GM18951 (cell line): ENCODE results near the gene PABPN1L.

Source experiments
- POLR2A ChIP-seq: IDR thresholded peaks from 4 replicates; pipeline ENCODE4 v1.6.1; 2011; ENCODE audit warnings: mild to moderate bottlenecking; ENCODE audit not compliant: insufficient read length, insufficient read depth; ENCODE audit errors: extremely low read depth
- in situ Hi-C: fragments of 300-500 bp; cut with MboI; formaldehyde crosslinking; loops from one replicate; pipeline ENCODE4 v1.12.0; 2022; ENCODE audit warnings: low sequenced_read_pairs, mixed read lengths, inconsistent platforms; ENCODE audit not compliant: unreplicated experiment

Gene PABPN1L

DNA sequence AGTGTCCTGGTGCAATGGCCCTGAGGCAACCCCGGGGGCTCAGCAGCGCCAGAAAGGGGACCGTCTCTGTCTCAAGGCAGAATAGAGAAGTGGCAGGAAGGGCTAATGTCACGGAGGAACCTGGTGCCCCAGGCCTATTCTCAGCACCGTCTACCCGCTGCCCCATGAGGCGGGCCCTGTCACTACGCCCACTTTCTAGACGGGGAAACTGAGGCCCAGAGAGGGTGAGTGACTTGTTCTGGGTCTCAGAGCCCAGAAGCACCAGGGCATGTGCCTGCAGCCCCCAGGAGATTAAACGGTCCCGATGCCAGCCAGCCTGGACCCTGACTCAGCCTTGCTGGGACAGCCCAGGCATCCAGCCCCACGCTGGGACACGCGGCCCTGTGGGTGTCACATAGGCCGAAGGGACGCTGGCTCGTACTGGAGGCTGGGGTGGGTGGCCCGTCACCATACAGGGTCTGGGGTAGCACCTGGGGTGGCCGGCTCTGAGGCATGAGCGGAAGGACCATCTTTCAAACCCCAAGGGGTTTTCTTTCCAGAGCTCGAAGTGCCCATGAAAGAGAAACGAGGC lies 40.2 kb upstream of the PABPN1L start:
- TF ChIP-seq POLR2A = no peak
- in situ Hi-C loops = no loop called here

DNA sequence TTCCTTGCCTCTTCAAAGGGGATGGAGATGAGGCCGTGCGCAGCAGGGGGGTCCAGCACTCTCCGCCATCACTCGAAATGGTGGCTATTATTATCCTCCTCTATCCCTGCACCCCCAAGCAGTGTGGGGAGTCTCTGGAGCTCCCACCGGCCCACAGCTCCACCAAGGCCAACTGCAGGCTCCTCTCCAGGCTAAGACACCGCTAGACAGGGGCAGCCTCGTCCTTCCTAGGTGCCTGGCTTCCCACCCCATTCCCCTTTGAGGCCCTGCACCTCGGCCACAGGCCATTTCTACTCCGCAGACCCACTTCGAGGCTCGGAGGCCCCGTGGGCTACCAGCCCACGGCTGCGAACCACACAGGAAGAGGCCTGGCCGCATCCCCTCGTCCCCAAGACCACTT lies 39.6 kb upstream of the PABPN1L start:
- TF ChIP-seq POLR2A = no peak
- in situ Hi-C loops = no loop called here

DNA sequence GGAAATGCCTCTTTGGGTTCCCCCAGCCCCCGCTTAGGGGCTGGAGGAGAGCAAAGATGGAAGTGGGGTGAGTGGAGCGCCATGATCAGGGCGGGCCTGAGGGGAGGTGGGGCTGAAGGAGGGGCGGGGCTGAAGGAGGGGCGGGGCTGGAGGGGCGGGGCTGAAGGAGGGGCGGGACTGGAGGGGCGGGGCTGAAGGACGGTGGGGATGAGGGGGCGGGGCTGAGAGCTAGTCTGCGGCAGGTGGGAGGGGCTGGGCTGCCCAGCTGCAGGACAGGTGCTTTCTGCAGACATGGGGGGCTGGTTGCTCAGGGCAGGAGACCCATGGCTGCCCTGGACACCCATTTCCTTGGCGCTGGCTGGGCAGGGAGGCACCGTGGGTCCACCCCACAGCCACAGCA lies 39.1 kb upstream of the PABPN1L start:
- in situ Hi-C loops = no loop called here
- no peak for TF ChIP-seq POLR2A

DNA sequence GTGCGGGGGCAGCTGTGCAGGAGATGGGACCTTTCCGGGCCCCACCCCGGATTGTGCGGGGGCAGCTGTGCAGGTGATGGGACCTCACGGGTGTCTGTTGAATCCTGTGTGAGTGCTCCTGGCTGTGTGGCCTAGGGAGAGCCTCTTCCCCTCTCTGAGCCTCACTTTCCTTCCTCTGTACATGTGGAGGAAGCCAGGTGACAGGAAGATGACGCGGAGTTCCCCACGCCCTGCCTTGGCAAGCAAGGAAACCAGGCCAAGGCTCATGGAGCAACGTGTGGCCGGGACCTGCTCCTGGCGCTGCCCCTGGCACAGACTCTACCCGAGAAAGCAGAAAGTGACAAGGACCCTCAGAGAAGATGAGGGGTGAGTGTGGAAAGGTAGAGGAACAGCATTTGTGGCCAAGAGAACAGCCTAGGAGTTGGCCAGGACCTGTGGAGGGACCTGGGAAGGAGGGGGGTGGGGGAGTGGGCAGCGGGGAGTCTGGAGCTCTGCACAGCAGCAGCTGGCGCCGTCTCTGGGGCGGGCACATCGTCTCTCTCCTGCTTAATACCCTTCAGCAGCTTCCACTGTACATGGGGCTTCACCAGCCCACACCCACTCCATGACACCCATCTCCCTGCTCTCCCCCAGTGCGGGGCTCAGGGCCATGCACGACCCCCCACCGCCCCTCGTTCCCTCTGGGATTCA lies 38.4 kb upstream of the PABPN1L start:
- in situ Hi-C loops = no loop called here
- no peak for TF ChIP-seq POLR2A

DNA sequence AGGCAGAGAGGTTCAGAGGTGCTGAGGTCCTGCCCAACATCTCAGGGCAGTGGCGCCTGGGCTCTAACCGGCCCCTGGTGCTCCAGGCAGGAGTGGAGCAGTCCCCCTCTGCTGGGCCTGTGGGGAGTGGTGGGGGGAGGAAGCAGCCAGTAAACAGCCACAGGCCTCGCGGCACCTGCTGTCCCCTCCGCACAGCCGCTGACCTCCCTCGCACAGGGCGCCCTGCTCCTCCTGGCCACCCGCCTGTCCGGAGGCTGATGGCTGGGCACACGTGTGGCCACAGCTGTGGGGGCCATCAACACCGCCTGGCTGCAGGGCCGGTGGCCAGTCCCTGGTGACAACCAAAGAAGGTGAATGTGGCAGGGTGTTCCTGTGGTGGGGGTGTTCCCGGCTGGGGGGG lies 36.8 kb upstream of the PABPN1L start:
- no peak for TF ChIP-seq POLR2A
- in situ Hi-C loops = no loop called here

DNA sequence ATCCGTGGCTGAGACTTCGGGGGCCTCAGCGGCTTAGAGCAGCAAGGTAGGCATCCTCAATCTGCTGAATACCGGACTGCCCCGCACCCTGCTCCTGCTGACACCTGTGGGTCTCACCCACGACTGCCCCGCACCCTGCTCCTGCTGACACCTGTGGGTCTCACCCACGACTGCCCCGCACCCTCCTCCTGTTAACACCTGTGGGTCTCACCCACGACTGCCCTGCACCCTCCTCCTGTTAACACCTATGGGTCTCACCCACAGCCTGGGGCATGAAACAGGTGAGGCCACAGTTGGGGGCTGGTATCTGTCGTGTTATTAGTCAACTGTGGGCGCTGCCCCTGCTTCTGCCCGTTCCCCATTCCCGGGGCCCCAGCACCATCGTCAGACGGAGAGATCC lies 36.3 kb upstream of the PABPN1L start:
- no peak for TF ChIP-seq POLR2A
- in situ Hi-C loops = no loop called here

DNA sequence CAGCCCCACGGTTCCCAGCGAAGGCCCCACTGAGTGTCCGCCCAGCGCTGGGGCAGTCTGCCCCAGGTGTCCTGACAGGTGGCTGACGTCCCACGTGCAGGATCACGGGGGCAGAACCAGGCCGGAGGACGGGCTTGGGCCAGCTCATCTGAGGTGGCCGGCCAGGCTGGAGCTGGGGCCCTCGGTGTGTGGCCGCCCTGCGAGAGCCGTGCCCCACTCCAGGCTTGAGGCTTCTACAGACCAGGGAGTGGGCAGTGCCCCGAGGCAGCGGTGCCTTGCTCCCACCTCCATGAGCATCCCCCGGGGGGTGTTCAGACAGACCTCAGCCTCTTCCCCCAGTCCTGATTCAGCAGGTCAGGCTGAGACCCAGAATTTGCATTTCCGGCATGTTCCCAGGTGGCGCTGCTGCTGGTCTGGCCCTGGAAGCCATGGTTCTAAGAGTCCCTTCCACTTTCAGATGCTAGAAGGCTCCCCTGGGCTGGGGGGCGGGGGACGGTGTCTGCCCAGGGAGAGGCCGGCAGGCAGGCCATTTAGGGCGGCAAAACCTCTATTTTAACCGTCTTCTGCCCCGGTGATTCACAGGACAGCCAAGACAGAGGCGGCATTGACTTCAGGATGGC lies 35.4 kb upstream of the PABPN1L start:
- no peak for TF ChIP-seq POLR2A
- in situ Hi-C loops = no loop called here

DNA sequence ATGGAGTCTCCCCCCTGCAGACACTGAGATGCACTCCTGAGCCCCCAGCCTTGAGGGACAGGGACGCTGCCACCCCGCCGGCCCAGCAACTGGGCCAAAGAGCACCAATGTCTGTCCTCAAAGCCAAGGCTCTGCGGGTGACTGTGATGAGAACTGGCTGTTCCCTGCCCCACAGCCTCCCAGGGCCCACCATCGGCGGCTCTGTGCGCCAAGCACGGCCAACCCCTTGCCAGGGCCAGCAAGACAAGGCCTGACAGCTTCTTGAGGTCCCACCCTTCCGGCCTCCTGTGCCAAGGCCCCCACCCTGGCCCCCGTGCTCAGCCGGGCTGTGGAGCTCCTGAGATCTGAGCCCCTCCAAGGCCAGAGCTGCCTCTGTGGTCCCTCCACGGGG lies 34.2 kb upstream of the PABPN1L start:
- TF ChIP-seq POLR2A = no peak
- in situ Hi-C loops = no loop called here

DNA sequence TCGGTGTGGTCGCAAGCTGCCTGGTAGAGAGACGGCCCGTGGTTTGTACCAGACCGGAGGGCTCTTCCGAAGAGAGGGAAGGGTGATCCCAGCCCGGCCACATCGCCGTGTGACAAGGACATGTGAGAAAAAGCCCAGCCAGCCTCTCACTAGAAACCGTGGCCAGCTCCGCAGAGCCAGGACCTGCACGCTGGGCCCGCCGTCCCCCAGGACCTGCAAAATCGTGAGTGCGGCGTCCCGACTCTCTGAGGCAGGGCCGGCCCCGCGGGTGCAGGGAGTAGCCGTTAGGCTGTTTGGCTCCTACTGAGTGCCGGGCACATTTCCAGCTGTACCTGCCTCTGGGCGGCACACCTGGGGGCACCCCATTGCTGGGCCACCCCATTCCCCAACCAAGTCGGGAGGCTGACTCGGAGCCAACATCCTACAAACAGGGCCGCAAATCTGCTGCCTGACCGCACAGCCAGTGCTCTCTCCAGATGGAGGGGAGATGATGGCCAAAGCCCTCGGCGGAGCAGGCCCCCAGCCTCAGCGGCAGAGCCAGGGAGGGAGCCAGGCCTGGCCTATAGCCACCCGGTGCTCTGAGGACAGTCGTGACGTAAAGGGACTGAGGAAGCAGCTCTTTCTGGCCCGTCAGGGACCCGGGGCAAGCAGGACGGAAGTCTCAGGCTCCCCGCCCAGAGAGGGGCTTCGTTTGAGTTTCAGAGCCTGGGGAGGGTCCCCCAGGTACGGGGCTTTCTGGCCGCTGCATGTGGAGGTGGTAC lies 33.6 kb upstream of the PABPN1L start:
- in situ Hi-C loops = no loop called here
- no peak for TF ChIP-seq POLR2A

DNA sequence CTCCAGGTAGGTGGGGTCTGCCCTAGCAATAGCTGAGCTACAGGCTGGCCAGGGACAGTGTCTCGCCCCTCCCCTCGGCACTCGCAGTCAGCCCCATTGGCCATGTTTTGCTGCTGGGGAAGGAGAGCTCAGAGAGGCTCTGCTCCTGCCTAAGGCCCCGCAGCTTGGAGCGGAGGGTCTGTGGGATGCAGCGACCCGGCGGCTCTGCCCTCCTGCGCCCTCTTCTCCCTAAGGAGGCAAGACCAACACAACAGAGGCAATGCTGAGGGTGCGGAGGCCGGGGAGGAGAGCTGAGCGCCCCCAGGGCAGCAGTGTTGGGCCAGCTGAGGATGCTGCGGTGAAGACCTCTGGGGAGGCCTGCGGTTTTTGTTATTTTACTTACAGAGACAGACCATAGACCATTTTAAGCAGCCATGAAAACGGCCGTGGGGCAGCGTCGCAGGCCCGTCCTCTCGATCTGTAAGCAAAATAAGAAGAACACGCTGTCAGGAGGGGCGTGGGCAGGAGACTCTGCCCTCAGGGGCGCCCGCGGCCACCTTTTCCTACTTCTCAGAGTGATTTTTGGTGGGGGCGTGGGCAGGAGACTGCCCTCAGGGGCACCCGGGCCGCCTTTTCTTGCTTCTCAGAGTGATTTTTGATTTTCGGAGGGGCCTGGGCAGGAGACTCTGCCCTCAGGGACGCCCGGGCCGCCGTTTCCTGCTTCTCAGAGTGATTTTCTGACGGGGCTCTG lies 31.4 kb upstream of the PABPN1L start:
- in situ Hi-C loops = no loop called here

DNA sequence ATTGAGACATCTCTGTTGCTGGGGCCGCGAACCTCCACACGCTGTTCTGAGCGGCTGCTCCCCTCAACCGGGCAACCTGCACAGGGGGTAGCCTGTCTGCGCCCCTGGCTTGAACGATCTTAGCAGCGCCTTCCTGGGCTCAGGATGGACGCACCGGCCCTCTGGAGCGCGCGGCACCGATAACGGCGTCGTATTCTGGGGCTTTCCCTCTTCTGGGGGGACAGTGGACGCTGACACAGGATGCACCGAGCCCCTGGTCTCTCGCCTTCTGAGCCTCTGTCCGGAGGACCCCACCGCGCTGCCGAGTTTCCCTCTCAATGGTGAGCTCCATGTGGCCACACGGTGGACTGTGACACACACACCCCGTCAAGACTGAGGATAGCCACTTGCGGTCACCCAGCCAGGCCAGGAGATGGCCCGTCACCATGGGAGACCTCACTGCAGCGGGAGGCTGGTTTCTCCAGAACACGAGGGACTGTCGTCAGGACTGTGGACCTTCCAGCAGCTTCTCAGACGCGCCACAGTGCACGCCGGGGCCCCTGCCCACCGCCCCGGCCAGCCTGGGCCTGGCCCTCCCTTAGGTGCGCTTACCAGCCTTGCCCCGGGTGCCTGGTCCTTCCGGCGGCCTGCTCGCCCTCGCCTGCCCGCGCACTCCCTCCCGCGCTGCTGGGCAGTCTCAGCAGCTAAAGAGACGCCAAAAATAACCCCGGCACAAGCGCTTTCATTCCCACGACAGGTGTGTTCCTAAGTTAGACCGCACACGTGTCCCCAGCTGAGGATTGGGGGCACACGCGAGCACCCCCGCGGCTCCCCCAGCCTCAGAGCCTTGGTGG lies 30.0 kb upstream of the PABPN1L start:
- TF ChIP-seq POLR2A = no peak
- in situ Hi-C loops = no loop called here

More for the DNA sequence above, 31.4 kb upstream of the PABPN1L start:
- no peak for TF ChIP-seq POLR2A

DNA sequence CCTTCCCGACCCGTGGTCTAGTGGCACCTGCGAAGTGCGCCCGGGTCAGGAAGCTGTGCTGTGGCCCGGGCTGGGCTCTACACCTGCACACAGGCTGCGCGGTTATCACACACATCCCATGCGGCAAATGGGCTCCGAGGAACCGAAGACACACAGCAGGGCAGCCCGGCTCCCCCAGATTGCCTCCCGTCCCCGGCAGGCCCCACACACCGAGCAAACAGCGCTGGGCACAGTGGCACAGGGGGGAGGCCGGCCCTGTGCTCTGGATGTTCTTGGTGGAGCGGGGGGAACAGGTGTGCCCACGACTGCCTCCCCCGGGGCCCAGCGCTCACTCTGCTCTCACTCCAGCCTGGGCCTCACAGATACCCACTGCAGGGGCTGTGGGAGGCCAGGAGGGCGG lies 28.9 kb upstream of the PABPN1L start:
- in situ Hi-C loops = no loop called here
- TF ChIP-seq POLR2A = no peak
